ENCODE results near the gene LUZP2. TPM values are rescaled to one million over a fixed set of nuclear protein-coding genes. Genes with fewer than 3 reads are reported as not detected.

LUZP2 gene
- not detected in 2 replicates for total RNA-seq

- no peak for DNase-seq (ENCODE audit: low read depth)
Measured at GRCh38 chr11:24496736-24497725, at the start of gene LUZP2. LUZP2 (plus strand) TSS chr11:24497053.

DNA sequence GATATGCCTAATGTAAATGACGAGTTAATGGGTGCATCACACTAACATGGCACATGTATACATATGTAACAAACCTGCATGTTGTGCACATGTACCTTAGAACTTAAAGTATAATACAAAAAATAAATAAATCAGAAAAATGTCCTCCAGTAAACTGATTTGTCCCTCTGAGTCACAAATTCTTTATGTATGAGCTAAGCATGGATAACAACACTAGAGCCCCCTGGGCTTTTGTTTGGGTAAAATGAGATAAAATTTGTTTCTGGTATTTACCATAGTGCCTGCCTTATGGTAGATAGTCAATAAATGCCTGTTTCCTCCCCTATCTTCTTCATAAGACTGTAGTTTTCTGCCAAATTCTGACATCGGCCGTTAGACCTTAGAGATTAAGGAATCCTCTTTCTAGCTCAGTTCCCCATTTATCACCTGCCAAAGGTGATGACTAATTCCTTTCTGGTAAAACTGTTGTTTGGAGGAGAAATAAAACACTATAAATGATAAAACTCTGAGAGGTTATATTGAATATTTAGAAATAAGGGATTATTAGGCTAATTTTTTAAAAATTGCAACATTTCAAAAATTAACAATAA is 43.6 kb upstream of the LUZP2 start:
- no peak for DNase-seq (ENCODE audit: low read depth)

DNA sequence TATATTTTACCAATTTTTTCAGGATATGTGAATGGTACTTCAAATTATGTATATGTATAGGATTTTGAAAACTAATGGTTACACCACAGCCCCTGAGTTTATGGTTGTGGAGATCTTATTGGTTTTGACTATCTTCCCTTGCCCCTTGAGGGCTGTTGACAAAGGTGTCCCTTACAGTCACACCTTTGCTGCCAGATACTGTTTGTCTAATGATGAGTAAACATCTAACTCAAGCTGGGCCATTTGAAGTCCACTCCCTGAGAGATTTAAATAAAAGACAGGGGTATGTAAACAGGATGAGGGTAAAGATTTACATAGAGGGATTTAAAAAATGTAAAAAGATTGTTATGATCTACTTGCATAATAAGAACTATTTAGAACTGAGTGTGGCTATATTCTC is 38.9 kb upstream of the LUZP2 start:
- DNase-seq (ENCODE audit: low read depth), result no peak

GRCh38 chr11:24470431-24470830 is 26.4 kb upstream of the LUZP2 start:
- no peak for DNase-seq (ENCODE audit: low read depth)

- DNase-seq (ENCODE audit: low read depth), result no peak
Measured at GRCh38 chr11:24471084-24471483, 25.8 kb upstream of the LUZP2 start.

- no peak for DNase-seq (ENCODE audit: low read depth)
Measured at GRCh38 chr11:24478718-24479117, 18.1 kb upstream of the LUZP2 start.

DNA sequence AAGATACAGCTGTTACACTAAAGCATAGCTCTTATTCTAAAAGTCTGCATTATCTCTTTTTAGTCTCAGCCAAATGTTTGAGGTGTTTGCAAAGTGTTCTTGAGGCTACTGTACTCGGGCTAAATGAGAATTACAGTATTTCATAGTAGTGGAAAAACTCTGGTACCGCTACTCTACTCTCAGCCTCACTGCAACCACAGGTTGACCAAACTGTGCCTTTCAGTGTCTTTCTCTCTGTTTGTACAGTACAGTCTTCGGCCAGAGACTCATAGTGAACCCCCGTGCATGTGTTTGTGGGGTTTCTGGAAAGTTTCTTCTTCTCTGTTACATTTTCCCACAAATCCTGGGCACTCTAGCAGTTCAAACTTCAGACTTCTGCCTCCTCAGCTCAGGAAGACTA is 7.4 kb upstream of the LUZP2 start:
- DNase-seq (ENCODE audit: low read depth), result no peak

DNA sequence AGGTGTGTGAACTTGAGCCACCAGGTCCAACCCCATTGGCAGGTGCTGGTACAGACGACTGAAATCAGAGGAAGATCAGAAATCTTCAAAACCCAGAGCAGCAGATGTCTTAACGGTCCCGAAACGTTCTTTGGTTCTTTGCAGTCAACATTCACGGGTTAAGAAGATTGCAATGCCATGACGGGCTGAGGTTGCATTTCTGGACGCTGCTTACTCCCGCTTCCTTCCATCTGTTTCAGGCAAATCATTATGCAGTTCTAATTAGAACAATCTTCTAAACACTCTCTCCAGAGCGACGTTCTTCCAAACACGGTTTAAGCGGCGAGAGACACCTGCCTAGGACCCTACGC is 492 bp upstream of the LUZP2 start:
- no peak for DNase-seq (ENCODE audit: low read depth)

- no peak for DNase-seq (ENCODE audit: low read depth)
Measured at GRCh38 chr11:24497831-24498230, 978 bp downstream of the LUZP2 start.

DNA sequence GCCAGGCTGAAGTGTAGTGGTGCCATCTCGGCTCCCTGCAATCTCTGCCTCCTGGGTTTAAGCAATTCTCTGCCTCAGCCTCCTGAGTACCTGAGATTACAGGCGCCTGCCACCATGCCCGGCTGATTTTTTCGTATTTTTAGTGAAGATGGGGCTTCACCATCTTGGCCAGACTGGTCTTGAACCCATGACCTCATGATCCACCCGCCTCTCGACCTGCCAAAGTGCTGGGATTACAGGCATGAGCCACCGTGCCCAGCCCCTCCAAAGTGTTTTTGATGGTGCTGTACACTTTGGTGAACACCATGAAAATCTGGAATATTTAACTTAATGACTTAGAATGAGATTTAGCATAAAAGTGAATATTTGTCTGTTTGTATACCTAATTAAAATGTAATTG is 5.6 kb downstream of the LUZP2 start:
- DNase-seq (ENCODE audit: low read depth), result no peak

DNA sequence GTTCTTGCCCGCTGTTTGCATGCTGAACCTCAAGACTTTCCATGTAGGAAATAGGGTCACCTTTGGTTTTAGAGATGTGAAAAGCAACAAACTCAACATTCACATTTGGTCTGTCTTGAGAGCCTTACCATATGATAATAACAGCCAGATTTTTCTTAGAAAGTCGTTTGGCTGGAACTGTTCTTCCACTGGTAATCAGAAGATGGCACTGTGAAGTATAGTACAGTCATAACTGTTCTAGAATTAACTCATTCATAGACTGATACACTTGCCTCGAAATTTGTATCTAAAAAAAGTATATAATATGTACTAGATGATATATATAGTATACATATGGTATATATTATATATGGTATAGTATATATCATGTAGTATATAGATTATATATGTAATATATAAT is 12.3 kb downstream of the LUZP2 start:
- no peak for DNase-seq (ENCODE audit: low read depth)

- no peak for DNase-seq (ENCODE audit: low read depth)
Measured at GRCh38 chr11:24511511-24511910, 14.7 kb downstream of the LUZP2 start.

DNA sequence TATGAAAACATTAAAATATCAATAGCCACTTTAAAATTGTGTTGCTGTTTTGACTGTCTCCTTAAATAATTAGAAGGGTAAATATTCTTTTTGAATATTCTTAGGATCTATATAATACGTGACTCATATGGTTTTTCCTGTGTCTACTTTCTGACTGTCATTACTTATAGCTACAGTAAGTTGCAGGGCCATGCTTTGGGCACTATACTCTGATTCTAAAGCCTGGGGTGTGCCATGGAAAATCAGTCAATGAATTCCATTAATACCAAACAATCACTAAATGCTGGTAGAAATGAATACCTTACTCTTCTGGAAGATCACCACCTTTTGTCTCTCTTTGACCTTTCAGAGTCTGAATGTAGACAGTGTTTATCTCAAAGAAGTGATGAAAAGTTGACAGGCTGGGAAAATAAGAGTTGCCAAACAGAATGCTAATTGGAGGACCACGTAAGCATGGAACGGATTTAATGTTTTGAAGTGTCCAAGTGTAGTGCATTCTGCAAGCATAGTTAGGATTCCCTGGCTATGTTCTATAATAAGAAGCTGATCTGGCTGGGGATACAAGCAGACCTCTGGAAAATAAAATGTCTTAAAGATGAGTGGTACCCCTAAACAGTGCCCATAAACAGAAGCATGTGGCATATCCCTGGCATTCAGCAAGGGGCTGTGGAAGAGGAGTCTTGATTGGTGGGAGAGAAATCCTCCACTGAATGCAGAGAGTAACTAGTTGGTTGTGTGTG is 16.8 kb downstream of the LUZP2 start:
- no peak for DNase-seq (ENCODE audit: low read depth)

DNA sequence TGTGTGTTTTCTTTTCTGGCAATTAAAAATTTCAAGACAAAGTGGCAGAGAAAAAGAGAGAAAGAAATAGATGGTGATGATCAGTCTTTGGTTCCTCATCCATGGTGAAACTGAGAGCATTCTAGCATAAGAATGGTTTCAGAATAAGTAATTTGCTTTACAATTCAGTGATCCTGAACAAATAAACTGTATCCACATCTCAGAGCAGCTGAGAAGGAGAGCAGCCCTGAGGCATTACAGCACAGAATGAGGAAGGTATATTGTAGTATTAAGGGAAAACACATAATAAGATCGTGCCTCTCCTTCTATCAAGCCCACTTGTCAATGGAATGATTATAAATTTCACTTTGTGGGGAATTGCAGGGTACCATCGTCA is 17.4 kb downstream of the LUZP2 start:
- DNase-seq (ENCODE audit: low read depth), result peak; percentile 62

GRCh38 chr11:24515632-24516031 is 18.8 kb downstream of the LUZP2 start:
- DNase-seq (ENCODE audit: low read depth), result no peak

DNA sequence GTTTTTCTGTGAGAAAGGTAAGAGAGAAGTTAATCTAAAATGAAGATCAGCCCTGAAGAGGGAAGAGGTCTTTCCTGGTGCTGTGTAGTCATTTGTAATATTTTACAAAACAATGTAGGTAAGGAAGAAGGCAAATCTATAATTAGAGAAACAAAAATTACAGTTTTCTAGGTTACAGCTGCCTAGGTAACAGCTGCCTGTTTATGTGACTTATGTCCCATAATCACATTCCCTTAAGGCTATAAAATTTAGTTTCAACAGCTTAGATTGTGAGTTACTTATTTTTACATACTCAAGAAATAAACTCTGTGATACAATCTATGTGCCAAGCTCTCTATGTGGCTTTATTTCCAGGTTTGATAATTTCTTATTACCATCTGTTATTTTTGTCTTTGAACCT is 19.8 kb downstream of the LUZP2 start:
- DNase-seq (ENCODE audit: low read depth), result peak; percentile 39

- no peak for DNase-seq (ENCODE audit: low read depth)
Measured at GRCh38 chr11:24521601-24522000, 24.7 kb downstream of the LUZP2 start.

DNA sequence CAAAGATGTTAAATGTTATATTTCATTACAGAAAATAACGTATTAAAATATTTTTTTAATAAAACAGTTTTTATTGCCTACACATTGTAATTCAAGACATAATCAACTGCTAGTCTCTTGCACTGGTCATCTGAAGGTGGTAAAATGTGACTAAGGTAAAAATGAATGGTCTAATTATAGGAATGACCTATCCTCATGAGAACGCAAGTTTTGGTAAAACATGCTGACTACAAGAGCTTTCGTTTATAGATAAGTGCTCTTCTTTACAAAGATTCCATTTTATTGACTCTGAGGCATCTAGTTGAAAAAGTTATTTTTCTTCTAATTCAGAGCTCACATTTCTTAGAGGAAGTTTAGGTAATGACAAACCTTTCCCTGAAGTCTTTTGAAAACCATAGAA is 27.3 kb downstream of the LUZP2 start:
- no peak for DNase-seq (ENCODE audit: low read depth)

- no peak for DNase-seq (ENCODE audit: low read depth)
Measured at GRCh38 chr11:24531528-24531927, 34.7 kb downstream of the LUZP2 start.

GRCh38 chr11:24543771-24544170 is 46.9 kb downstream of the LUZP2 start:
- DNase-seq (ENCODE audit: low read depth), result no peak

- no peak for DNase-seq (ENCODE audit: low read depth)
Measured at GRCh38 chr11:24556693-24557092, 59.8 kb downstream of the LUZP2 start.

- DNase-seq (ENCODE audit: low read depth), result no peak
Measured at GRCh38 chr11:24559315-24559714, 62.5 kb downstream of the LUZP2 start.

- DNase-seq (ENCODE audit: low read depth), result no peak
Measured at GRCh38 chr11:24560324-24560723, 63.5 kb downstream of the LUZP2 start.
